H1 (cell line): Measurements from ENCODE around the gene PTPN3. TPM values are rescaled to one million over a fixed set of nuclear protein-coding genes. Genes with fewer than 3 reads are reported as not detected.

Experiments used
- CTCF ChIA-PET: fragments of 300-600 bp; sonication (Branson Sonifier 250); formaldehyde crosslinking; loops from one replicate; lab custom pipeline; 2021; ENCODE audit not compliant: partially characterized antibody; lab: Charles Lee
- POLR2A ChIA-PET: fragments of 300-600 bp; sonication (Branson Sonifier 250); formaldehyde crosslinking; loops from one replicate; lab custom pipeline; 2021; ENCODE audit warnings: inconsistent platforms; ENCODE audit not compliant: partially characterized antibody; lab: Charles Lee
- DNase-seq, 2 experiments: peaks; one replicate each; pipeline versions ENCODE4 v3.0.0 to v3.0.0-alpha.2; 2010 to 2022; ENCODE audit warnings: low spot score in 2 of 2, low read depth in 1 of 2, mixed read lengths in 1 of 2
- FAIRE-seq: peaks from 2 replicates; lab custom pipeline; 2011; peaks lifted over from hg19 to GRCh38; lab: Jason Lieb, UNC
- H2AFZ ChIP-seq: 2 replicates; pipeline ENCODE4 v1.8.1; 2012; ENCODE audit warnings: low read length, inconsistent platforms
- H2AK5ac ChIP-seq: 2 replicates; pipeline ENCODE4 v1.6.1; 2013; ENCODE audit warnings: low read depth, low read length
- H2BK120ac ChIP-seq: replicated peaks from 2 replicates; pipeline ENCODE3; 2013; ENCODE audit warnings: low read depth, low read length, inconsistent platforms
- H2BK12ac ChIP-seq: 2 replicates; pipeline ENCODE4 v1.6.1; 2013; ENCODE audit warnings: low read depth, low read length
- H2BK15ac ChIP-seq: 2 replicates; pipeline ENCODE4 v1.6.1; 2013; ENCODE audit warnings: low read length
- H2BK20ac ChIP-seq: 2 replicates; pipeline ENCODE4 v1.6.1; 2013; ENCODE audit warnings: low read length
- H2BK5ac ChIP-seq: 2 replicates; pipeline ENCODE4 v1.6.1; 2013; ENCODE audit warnings: low read depth, low read length
- H3K14ac ChIP-seq: 2 replicates; pipeline ENCODE4 v1.6.1; 2013; ENCODE audit warnings: inconsistent platforms; ENCODE audit not compliant: insufficient read length
- H3K18ac ChIP-seq: 2 replicates; pipeline ENCODE4 v1.6.1; 2013; ENCODE audit warnings: low read length; ENCODE audit errors: extremely low read depth
- H3K23ac ChIP-seq: 2 replicates; pipeline ENCODE4 v1.6.1; 2013; ENCODE audit warnings: inconsistent platforms; ENCODE audit not compliant: insufficient read length
- H3K23me2 ChIP-seq: 2 replicates; pipeline ENCODE4 v1.6.1; 2013; ENCODE audit warnings: low read depth, low read length
- H3K27ac ChIP-seq: 2 replicates; pipeline ENCODE4 v1.6.1; 2011; ENCODE audit warnings: low read depth, low read length, inconsistent platforms
- H3K27me3 ChIP-seq, 4 experiments: replicated peaks in 1 of 4; 1 replicate in 1 of 4; 2 replicates in 3 of 4; pipeline versions ENCODE4 v1.6.1 to v1.8.1; 2011 to 2013; ENCODE audit warnings: low read length in 3 of 4, mild to moderate bottlenecking in 3 of 4, inconsistent platforms in 2 of 4, mixed read lengths in 2 of 4, moderate library complexity in 1 of 4; ENCODE audit not compliant: control insufficient read depth in 3 of 4, insufficient read depth in 3 of 4; ENCODE audit errors: extremely low read depth in 1 of 4
- H3K36me3 ChIP-seq, 4 experiments: 2 replicates each; pipeline versions ENCODE4 v1.6.1 to v1.8.1; 2011 to 2013; ENCODE audit warnings: mild to moderate bottlenecking in 4 of 4, low read length in 3 of 4, moderate library complexity in 2 of 4, control low read depth in 1 of 4, inconsistent platforms in 1 of 4; ENCODE audit not compliant: insufficient read depth in 4 of 4, control insufficient read depth in 2 of 4
- H3K4ac ChIP-seq: replicated peaks from 2 replicates; pipeline ENCODE3; 2013; ENCODE audit warnings: low read length, low read depth, mixed read lengths, inconsistent platforms; ENCODE audit not compliant: insufficient read length
- H3K4me1 ChIP-seq, 4 experiments: replicated peaks in 1 of 4; 1 replicate in 1 of 4; 2 replicates in 3 of 4; pipeline versions ENCODE4 v1.6.1 to v1.8.1; 2011 to 2013; ENCODE audit warnings: low read length in 3 of 4, inconsistent platforms in 2 of 4, mixed read lengths in 1 of 4; ENCODE audit not compliant: insufficient read depth in 4 of 4, control insufficient read depth in 3 of 4
- H3K4me2 ChIP-seq, 2 experiments: 2 replicates each; pipeline versions ENCODE4 v1.6.1 to v1.8.1; 2011 to 2013; ENCODE audit warnings: low read depth in 2 of 2, low read length in 2 of 2, control low read depth in 1 of 2, inconsistent platforms in 1 of 2, mild to moderate bottlenecking in 1 of 2; ENCODE audit not compliant: insufficient read depth in 1 of 2
- H3K4me3 ChIP-seq, 4 experiments: fragments of 200-600, 300-600 bp in 1 of 4; sonication (generic), shearing (Covaris generic), sonication (Bioruptor Twin) in 1 of 4; 2 replicates each; pipeline versions ENCODE4 v1.5.1 to v1.8.1; 2011 to 2016; ENCODE audit warnings: low read length in 4 of 4, low read depth in 3 of 4, control low read depth in 2 of 4, inconsistent platforms in 2 of 4, mild to moderate bottlenecking in 2 of 4, mixed read lengths in 1 of 4, moderate library complexity in 1 of 4; ENCODE audit not compliant: insufficient read depth in 2 of 4; ENCODE audit errors: extremely low read depth in 1 of 4
- H3K56ac ChIP-seq: replicated peaks from 2 replicates; pipeline ENCODE3; 2013; ENCODE audit warnings: low read depth, mild to moderate bottlenecking, mixed read lengths, low read length, inconsistent platforms; ENCODE audit not compliant: insufficient read length
- H3K79me1 ChIP-seq: 2 replicates; pipeline ENCODE4 v1.6.1; 2013; ENCODE audit warnings: low read depth, low read length, control low read depth
- H3K79me2 ChIP-seq, 2 experiments: 2 replicates each; pipeline versions ENCODE4 v1.6.1 to v1.8.1; 2012 to 2013; ENCODE audit warnings: low read length in 2 of 2, mild to moderate bottlenecking in 2 of 2, inconsistent platforms in 1 of 2; ENCODE audit not compliant: insufficient read depth in 2 of 2, control insufficient read depth in 1 of 2
- H3K9ac ChIP-seq, 4 experiments: replicated peaks in 1 of 4; 1 replicate in 1 of 4; 2 replicates in 3 of 4; pipeline versions ENCODE4 v1.6.1 to v1.8.1; 2011 to 2013; ENCODE audit warnings: low read depth in 3 of 4, low read length in 3 of 4, control low read depth in 2 of 4, mild to moderate bottlenecking in 2 of 4, moderate library complexity in 2 of 4, inconsistent platforms in 1 of 4; ENCODE audit errors: extremely low read depth in 1 of 4
- H3K9me3 ChIP-seq, 2 experiments: 2 replicates each; pipeline versions ENCODE4 v1.6.1 to v1.8.1; 2012 to 2013; ENCODE audit warnings: mild to moderate bottlenecking in 2 of 2, moderate library complexity in 2 of 2, control low read depth in 1 of 2, inconsistent platforms in 1 of 2, low read depth in 1 of 2, low read length in 1 of 2, mixed read lengths in 1 of 2; ENCODE audit not compliant: insufficient read depth in 2 of 2
- H4K20me1 ChIP-seq, 2 experiments: replicated peaks in 1 of 2; 2 replicates each; pipeline versions ENCODE3 to v1.8.1; 2011 to 2013; ENCODE audit warnings: inconsistent platforms in 2 of 2, low read length in 2 of 2, mild to moderate bottlenecking in 1 of 2; ENCODE audit not compliant: insufficient read depth in 2 of 2, control insufficient read depth in 1 of 2
- H4K5ac ChIP-seq: 2 replicates; pipeline ENCODE4 v1.6.1; 2013; ENCODE audit warnings: low read length, low read depth, mixed read lengths, inconsistent platforms; ENCODE audit not compliant: insufficient read length
- H4K8ac ChIP-seq: 2 replicates; pipeline ENCODE4 v1.8.0; 2013; ENCODE audit warnings: mild to moderate bottlenecking, moderate library complexity, low read length, inconsistent platforms; ENCODE audit not compliant: insufficient read depth; ENCODE audit errors: extremely low read depth
- H4K91ac ChIP-seq: replicated peaks from 2 replicates; pipeline ENCODE3; 2013; ENCODE audit warnings: low read length, mixed read lengths, inconsistent platforms; ENCODE audit not compliant: insufficient read length
- SP1 ChIP-seq: IDR thresholded peaks from 2 replicates; pipeline ENCODE4 v1.6.1; 2011; ENCODE audit warnings: low read depth, low read length
- TAF1 ChIP-seq: IDR thresholded peaks from 2 replicates; pipeline ENCODE4 v1.6.1; 2011; ENCODE audit warnings: mild to moderate bottlenecking, low read depth, low read length
- WGBS, 2 experiments: shearing (Covaris generic) in 1 of 2; methylation state at CpG; one replicate each; pipeline versions ENCODE4 v1.1.6 to v1.1.7; 2013 to 2015; ENCODE audit warnings: low lambda C conversion rate in 2 of 2, mixed read lengths in 2 of 2, inconsistent platforms in 1 of 2, low coverage in 1 of 2, missing lambda C conversion rate in 1 of 2; ENCODE audit not compliant: insufficient replicate concordance in 2 of 2, insufficient coverage in 1 of 2, insufficient read length in 1 of 2; ENCODE audit errors: extremely low coverage in 1 of 2, missing lambda C conversion rate in 1 of 2; 5-methylcytosine and 5-hydroxymethylcytosine counted together
- polyA plus RNA-seq, 7 experiments: library from polyadenylated mRNA; depleted of rRNA in 3 of 7; stranded (reverse) in 5 of 7; unstranded in 2 of 7; fragments of >200 nt in 5 of 7; fragments of 200-250 nt in 2 of 7; gene quantifications; 1 replicate in 5 of 7; 2 replicates in 1 of 7; 4 replicates in 1 of 7; pipeline versions ENCODE4 v1.2.1 to v1.2.3, GENCODE V29; 2011 to 2013; ENCODE audit warnings: missing spikeins in 2 of 7, mixed read lengths in 2 of 7
- total RNA-seq: library from RNA; stranded (reverse); fragmentation: NEBNext Ultra II Directional; extraction: Animal tissue kit (Norgen Biotek cat#: 25700); gene quantifications from 2 replicates; pipeline ENCODE4 v1.2.1, GENCODE V29; 2021
- TF ChIP-seq, protein P1 (sequence below): IDR thresholded peaks from 2 replicates; pipeline ENCODE4 v1.6.1; 2011; ENCODE audit warnings: low read depth, mild to moderate bottlenecking, low read length; ENCODE audit not compliant: insufficient read depth
- TF ChIP-seq, protein P2 (sequence below): IDR thresholded peaks from 2 replicates; pipeline ENCODE4 v1.6.1; 2012; ENCODE audit warnings: low read length, inconsistent platforms

PTPN3 gene
- total and polyA plus RNA-seq, 2 of the 8 experiments (the other 6 are each of a cell fraction or from before 2014, with no cell fraction given) = 2.9 to 3.7 TPM

DNA sequence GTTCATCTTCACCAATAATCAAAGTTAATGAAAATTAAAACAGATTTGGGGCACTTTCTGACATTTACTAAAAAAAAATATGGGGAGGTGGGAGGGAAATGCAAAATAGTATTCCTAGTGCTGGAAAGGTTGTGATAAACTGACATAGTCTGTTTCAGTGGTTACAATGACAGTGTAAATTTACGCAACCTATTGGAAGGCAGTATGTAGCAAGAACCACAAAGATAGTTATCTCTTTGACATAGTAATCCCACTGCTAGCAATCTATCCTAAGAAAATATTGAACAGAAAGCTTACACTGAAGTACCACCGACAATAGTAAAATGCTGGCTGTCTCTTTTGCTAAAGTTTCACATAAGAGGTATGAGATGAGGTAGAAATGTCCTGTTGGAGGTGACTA lies 162.2 kb downstream of the PTPN3 start:
- Histone ChIP-seq H2BK15ac (no peak overlapping the region), H3K4me3 (no peak overlapping the region), H3K4ac (no peak overlapping the region), H3K4me1 (no peaks in the 10 kb centered on the region; a peak in 2 of 7 replicates), H3K9ac (no peak overlapping the region), H4K91ac (no peak overlapping the region), H3K4me2 (no peak overlapping the region), H3K18ac (no peak overlapping the region), H3K27me3 (no peaks in the 10 kb centered on the region), H2BK120ac (no peak overlapping the region), H2BK20ac (no peak overlapping the region), H4K20me1 (no peaks in the 10 kb centered on the region), H3K27ac (no peak overlapping the region), H3K23ac (no peak overlapping the region), H3K23me2 (no peaks in the 10 kb centered on the region), H3K56ac (no peak overlapping the region), H3K14ac (no peak overlapping the region), H2AFZ (no peak overlapping the region), H3K9me3 (no peaks in the 10 kb centered on the region), H3K36me3 (no peaks in the 10 kb centered on the region), H2BK12ac (no peak overlapping the region), H3K79me2 (no peaks in the 10 kb centered on the region), H3K79me1 (no peaks in the 10 kb centered on the region), H4K8ac (no peak overlapping the region), H4K5ac (no peak overlapping the region), H2BK5ac (no peak overlapping the region), H2AK5ac (no peak overlapping the region)
- WGBS, 2 experiments = 85% methylated on average over 2 of the region's 2 CpGs; no CpG with 5 or more reads in 1 of the 2 experiments
- POLR2A ChIA-PET = interaction anchor here (1.5 kb wide), 1 partner anchor 9 kb away, joined by 4 read pairs; no protein-coding TSS in a partner anchor
- FAIRE-seq = no peak
- TF ChIP-seq TAF1 (no peak), SP1 (no peak)
- TF ChIP-seq, protein P1, sequence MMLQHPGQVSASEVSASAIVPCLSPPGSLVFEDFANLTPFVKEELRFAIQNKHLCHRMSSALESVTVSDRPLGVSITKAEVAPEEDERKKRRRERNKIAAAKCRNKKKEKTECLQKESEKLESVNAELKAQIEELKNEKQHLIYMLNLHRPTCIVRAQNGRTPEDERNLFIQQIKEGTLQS = no peak
- TF ChIP-seq, protein P2, sequence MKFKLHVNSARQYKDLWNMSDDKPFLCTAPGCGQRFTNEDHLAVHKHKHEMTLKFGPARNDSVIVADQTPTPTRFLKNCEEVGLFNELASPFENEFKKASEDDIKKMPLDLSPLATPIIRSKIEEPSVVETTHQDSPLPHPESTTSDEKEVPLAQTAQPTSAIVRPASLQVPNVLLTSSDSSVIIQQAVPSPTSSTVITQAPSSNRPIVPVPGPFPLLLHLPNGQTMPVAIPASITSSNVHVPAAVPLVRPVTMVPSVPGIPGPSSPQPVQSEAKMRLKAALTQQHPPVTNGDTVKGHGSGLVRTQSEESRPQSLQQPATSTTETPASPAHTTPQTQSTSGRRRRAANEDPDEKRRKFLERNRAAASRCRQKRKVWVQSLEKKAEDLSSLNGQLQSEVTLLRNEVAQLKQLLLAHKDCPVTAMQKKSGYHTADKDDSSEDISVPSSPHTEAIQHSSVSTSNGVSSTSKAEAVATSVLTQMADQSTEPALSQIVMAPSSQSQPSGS = no peak
- DNase-seq = no peak
- CTCF ChIA-PET = interaction anchor here (1.5 kb wide), 1 partner anchor 9 kb away, joined by 7 read pairs; no protein-coding TSS in a partner anchor
